ENCODE results near the gene KHSRP.

Gene KHSRP

GRCh38 chr19:6458695-6459261 lies 34.2 kb upstream of the KHSRP start:
- peak overlapping the region; percentile 88 for H3K4me2 ChIP-seq (ENCODE audit: low read depth, low read length, poor library complexity, severe bottlenecking)
- H3K36me3 ChIP-seq (ENCODE audit: insufficient read depth, low read length): peaks cover 3% of the 10 kb centered on the region; the same call in 1 of the 2 replicates
- peaks cover 12% of the 10 kb centered on the region for H3K4me1 ChIP-seq (ENCODE audit: insufficient read depth, low read length, poor library complexity, severe bottlenecking)
- 0 out of 2 replicates have a peak overlapping the region, but pooled peaks have one; percentile 84 for H2AFZ ChIP-seq (ENCODE audit: low read length)
- H3K79me2 ChIP-seq (ENCODE audit: insufficient read depth, low read length): peaks cover 5% of the 10 kb centered on the region; the same call in 1 of the 2 replicates
- H3F3A ChIP-seq (ENCODE audit: low read depth): no peaks in the 10 kb centered on the region
- H4K20me1 ChIP-seq (ENCODE audit: insufficient read depth, low read length, poor library complexity, severe bottlenecking): no peaks in the 10 kb centered on the region
- H3K9me2 ChIP-seq (replicated peaks; ENCODE audit: low read depth, low read length): no peaks in the 10 kb centered on the region
- TF ChIP-seq CTCF (conservative IDR thresholded peaks at IDR 0.05; ENCODE audit: low read length): no peak
- TF ChIP-seq EZH2phosphoT487 (IDR thresholded peaks at IDR 0.05; ENCODE audit: borderline replicate concordance): no peak
- H3K9ac ChIP-seq (ENCODE audit: low read depth, low read length, poor library complexity, severe bottlenecking): peak overlapping the region; percentile 48
- H3K27me3 ChIP-seq (ENCODE audit: insufficient read depth, low read length, poor library complexity, severe bottlenecking): no peaks in the 10 kb centered on the region
- H3K4me3 ChIP-seq (ENCODE audit: low read length, poor library complexity, severe bottlenecking): peak overlapping the region; percentile 78
- no peaks in the 10 kb centered on the region for H3K9me3 ChIP-seq (ENCODE audit: insufficient read depth, low read depth, low read length)

GRCh38 chr19:6457958-6458694 lies 33.5 kb upstream of the KHSRP start:
- H3K9me2 ChIP-seq (replicated peaks; ENCODE audit: low read depth, low read length): no peaks in the 10 kb centered on the region
- H3K36me3 ChIP-seq (ENCODE audit: insufficient read depth, low read length): peaks cover 3% of the 10 kb centered on the region; the same call in 1 of the 2 replicates
- H2AFZ ChIP-seq (ENCODE audit: low read length): no peak overlapping the region
- H3K4me2 ChIP-seq (ENCODE audit: low read depth, low read length, poor library complexity, severe bottlenecking): peak overlapping the region; percentile 88
- no peaks in the 10 kb centered on the region for H4K20me1 ChIP-seq (ENCODE audit: insufficient read depth, low read length, poor library complexity, severe bottlenecking)
- no peaks in the 10 kb centered on the region for H3K27me3 ChIP-seq (ENCODE audit: insufficient read depth, low read length, poor library complexity, severe bottlenecking)
- H3K4me1 ChIP-seq (ENCODE audit: insufficient read depth, low read length, poor library complexity, severe bottlenecking): peaks cover 12% of the 10 kb centered on the region
- no peaks in the 10 kb centered on the region for H3F3A ChIP-seq (ENCODE audit: low read depth)
- H3K9me3 ChIP-seq (ENCODE audit: insufficient read depth, low read depth, low read length): no peaks in the 10 kb centered on the region
- H3K9ac ChIP-seq (ENCODE audit: low read depth, low read length, poor library complexity, severe bottlenecking): peak overlapping the region; percentile 48
- no peak for TF ChIP-seq CTCF (conservative IDR thresholded peaks at IDR 0.05; ENCODE audit: low read length)
- peak overlapping the region; percentile 78 for H3K4me3 ChIP-seq (ENCODE audit: low read length, poor library complexity, severe bottlenecking)
- H3K79me2 ChIP-seq (ENCODE audit: insufficient read depth, low read length): peaks cover 5% of the 10 kb centered on the region; the same call in 1 of the 2 replicates

GRCh38 chr19:6455924-6456323 lies 31.3 kb upstream of the KHSRP start:
- Histone ChIP-seq H3K4me2 (ENCODE audit: low read depth, low read length, poor library complexity, severe bottlenecking) (no peak overlapping the region), H3K9ac (ENCODE audit: low read depth, low read length, poor library complexity, severe bottlenecking) (no peak overlapping the region), H3K9me2 (replicated peaks; ENCODE audit: low read depth, low read length) (no peaks in the 10 kb centered on the region), H3K4me3 (ENCODE audit: low read length, poor library complexity, severe bottlenecking) (no peak overlapping the region), H3F3A (ENCODE audit: low read depth) (no peaks in the 10 kb centered on the region), H4K20me1 (ENCODE audit: insufficient read depth, low read length, poor library complexity, severe bottlenecking) (no peaks in the 10 kb centered on the region), H3K27me3 (ENCODE audit: insufficient read depth, low read length, poor library complexity, severe bottlenecking) (no peaks in the 10 kb centered on the region), H3K9me3 (ENCODE audit: insufficient read depth, low read depth, low read length) (no peaks in the 10 kb centered on the region), H2AFZ (ENCODE audit: low read length) (no peak overlapping the region), H3K36me3 (ENCODE audit: insufficient read depth, low read length) (peaks cover 3% of the 10 kb centered on the region; the same call in 1 of the 2 replicates), H3K4me1 (ENCODE audit: insufficient read depth, low read length, poor library complexity, severe bottlenecking) (peaks cover 12% of the 10 kb centered on the region), H3K79me2 (ENCODE audit: insufficient read depth, low read length) (peaks cover 5% of the 10 kb centered on the region; the same call in 1 of the 2 replicates)
- no peak for TF ChIP-seq EZH2phosphoT487 (IDR thresholded peaks at IDR 0.05; ENCODE audit: borderline replicate concordance)
- no peak for TF ChIP-seq CTCF (conservative IDR thresholded peaks at IDR 0.05; ENCODE audit: low read length)
